Hepatic stellate cell (primary cell): ENCODE results near the gene RNF38.
"Not testable (repeated sequence)": the region's sequence is repeated elsewhere in the genome, so short reads cannot be mapped to it uniquely, and the experiment has no call there.

Source experiments
- DNase-seq: peaks from one replicate; pipeline ENCODE4 v3.0.0; 2011; ENCODE audit warnings: low spot score

The RNF38 gene

DNA sequence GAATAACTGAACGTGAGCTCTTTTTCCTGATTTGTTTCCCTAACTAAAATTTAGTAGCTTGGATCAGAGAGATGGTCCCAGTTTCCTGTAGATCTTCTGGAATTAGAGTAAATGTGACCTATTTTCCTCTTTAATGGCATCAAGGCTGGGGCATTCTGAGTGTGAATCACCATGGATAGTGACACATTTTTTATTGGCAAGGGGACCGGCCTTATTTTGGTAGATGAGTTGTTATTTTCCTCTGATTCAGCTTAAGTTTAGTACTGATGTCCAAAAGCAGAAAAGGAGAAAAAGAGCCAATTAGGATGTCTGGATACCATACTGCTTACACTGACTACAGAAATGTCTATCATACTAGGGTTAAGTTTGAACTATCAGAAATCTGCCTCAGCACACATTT is 68.1 kb downstream of the RNF38 start:
- no peak for DNase-seq

DNA sequence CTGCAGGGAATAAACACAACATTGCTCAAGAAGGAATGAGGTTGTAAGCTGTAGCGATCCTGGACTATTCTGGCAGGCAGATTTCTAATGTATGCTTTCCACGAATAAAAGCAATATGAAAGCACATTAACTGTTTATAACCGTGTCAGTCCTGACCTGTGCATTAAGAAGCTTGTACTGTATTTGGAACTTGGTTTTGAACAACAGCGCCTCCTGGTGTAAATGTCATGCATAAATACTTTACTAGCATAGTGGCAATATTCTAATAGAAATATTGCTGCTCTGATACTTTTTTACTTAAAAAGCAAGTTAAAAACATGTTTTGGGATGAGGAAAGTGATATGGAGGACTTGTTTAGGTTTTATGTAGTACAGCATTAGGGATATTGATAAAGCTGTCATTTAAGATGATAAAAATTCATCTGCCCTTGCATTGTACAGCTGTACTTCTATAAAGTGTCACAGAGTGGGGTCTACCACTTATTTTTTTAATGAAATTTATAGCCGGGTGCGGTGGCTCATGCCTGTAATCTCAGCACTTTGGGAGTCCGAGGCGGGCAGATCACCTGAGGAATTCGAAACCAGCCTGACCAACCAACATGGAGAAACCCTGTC is 71.2 kb downstream of the RNF38 start:
- peak; percentile 55 for DNase-seq

DNA sequence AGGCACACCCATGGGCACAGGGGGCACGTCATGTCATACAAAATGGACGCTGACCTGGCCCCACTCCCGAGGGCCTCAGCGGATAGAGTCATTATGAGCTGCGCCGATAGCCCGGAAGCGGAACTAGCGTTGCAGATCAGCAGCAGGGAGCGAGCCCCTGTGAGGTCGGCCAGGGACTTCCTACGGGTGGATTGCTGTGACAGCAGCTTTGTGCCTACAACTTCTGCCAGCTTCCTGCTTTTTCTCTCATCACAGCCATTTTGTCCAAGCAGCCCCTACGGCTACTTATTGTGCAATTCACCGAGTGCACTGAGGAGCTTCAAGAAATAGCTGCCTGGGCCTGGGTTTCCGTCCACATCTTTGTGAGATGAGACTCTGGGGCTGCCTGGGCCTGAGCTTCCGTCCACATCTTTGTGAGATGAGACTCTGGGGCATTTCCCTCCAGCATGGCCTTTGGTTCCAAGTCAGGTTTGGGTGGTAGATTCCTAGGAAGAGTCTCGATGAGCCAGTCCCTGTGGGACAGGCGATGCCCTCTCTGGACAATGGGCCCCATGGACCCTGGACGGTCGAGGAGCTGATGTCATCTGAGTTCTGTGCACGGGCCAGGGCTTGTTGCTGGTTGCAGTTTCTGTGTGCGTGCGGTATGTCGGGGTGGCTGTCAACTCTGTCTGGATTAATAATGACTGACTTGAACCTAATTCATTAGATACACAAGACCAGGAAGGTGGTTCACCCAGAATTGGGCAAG is 74.8 kb downstream of the RNF38 start:
- no peak for DNase-seq

DNA sequence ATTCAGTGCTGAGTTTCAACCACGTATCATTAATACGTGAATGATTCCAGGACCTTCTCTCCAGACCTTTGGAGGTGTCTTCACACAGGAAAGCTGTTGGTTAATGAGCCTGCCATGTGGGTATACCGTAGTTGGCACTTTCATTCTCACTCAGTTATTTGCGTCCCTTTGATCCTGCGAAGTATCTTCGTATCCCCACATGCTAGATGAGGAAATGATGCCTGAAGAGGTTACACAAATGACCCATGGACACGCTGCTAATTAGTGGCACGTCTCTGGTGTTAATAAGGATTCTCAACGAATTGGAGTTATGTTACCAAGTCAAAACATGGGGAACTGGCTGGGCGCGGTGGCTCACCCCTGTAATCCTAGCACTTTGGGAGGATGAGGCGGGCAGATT is 76.1 kb downstream of the RNF38 start:
- no peak for DNase-seq

DNA sequence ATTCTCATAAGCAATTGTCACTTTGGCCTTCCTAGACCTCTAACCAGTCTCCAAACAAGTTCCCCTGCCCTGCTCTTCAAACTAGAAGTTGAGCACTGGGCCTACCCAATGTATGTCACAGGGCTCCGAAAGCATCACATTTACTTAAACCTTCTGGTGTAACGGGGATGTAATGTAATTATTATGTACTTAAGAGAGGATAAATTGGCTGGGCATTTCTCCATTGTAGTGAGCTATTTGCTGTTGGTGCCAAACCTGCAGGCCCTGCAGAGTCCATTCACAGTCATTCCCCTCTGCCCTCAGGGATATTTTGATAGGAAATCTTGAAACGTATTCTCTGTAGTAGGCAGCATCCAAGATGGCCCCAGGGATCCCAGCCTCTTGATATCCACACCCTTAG is 77.6 kb downstream of the RNF38 start:
- DNase-seq, result no peak

DNA sequence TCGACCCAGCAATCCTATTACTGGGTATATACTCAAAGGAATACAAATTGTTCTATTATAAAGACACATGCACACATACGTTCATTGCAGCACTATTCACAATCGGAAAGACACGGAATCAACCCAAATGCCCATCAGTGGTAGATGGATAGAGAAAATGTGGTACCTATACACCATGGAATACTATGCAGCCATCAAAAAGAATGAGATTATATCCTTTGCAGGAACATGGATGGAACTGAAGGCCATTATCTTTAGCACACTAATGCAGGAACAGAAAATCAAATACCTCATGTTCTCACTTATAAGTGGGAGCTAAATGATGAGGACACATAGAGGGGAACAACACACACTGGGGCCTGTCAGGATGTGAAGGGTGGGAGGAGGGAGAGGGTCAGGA is 78.2 kb downstream of the RNF38 start:
- not testable (repeated sequence) for DNase-seq

DNA sequence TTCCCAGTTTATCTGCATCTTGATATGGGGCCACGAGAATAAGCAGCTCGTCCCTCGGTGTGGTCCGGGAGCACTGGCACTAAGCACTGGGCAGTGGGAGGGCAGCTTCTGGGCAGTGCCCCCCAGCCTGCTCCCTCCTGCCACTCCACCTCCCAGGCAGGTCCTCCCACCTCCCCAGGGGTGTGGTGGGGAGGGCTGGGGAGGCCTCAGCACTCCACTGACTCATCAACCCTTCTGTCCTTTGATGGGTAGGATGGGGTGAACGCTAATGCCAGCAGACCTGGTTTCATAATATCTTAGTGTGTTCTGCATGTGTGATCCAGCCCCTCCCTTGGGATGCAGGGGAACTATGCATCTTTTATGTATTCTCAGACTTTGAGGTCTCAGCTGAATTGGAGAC is 79.6 kb downstream of the RNF38 start:
- no peak for DNase-seq

DNA sequence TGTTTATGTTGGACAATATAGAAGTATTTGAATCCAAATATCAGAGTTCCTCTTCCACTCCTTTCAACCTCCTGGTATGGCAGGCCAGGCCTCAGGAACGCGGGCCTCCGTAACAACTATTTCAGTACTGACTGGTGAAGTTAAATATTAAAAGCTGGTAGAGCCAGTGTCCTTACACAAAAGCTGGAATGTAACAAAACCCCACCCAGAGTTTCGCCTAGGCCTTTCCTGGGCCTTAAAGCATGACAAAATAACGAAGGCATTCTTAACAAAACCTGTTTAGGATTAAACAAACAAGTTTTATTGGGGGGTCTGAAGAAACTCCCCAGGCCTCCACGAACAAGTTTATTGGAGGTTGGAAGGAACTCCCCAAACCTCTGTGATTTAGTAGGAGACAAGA is 80.3 kb downstream of the RNF38 start:
- DNase-seq, result no peak

DNA sequence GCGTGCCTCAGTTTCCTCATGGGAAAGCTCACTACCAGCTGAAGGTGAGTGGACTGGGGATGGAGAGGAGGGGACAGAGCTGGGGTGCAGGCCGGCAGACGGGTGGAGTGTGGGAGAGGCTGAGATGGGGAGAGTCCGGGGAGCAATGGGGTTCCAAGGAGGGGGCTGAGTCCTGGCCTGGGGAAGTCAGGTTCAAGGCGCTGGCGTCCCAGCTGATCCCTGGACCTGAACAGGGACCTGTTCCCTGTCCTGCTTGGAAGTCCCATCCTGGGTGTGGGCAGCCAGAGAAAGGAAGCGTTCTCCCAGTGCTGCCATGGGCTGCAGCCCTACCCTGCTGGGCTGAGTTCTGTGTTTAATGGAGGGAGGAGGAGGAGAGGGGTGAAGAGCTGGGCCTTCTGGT is 80.9 kb downstream of the RNF38 start:
- no peak for DNase-seq

DNA sequence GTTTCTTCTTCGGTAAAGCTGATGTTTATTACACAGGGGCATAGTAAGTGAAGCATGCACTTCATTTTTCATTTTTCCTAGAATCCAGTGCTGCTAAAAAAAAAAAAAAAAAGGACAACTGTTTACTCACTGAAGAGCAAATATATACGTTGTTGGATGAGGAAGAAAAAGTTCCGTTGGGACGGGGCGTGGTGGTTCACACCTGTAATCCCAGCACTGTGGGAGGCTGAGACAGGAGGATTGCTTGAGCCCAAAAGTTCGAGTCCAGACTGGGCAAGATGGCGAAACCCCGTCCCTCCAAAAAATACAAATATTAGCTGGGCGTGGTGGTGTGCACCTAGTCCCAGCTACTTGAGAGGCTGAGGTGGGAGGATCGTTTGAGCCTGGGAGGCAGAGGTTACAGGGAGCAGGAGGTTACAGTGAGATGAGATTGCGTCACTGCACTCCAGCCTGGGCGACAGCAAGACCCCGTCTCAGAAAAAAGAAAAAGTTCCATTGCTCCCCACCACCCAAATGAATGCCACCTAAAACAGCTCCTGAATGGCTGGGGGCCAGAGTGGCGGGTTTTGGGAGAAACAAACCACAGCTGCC is 81.8 kb downstream of the RNF38 start:
- DNase-seq, result no peak

DNA sequence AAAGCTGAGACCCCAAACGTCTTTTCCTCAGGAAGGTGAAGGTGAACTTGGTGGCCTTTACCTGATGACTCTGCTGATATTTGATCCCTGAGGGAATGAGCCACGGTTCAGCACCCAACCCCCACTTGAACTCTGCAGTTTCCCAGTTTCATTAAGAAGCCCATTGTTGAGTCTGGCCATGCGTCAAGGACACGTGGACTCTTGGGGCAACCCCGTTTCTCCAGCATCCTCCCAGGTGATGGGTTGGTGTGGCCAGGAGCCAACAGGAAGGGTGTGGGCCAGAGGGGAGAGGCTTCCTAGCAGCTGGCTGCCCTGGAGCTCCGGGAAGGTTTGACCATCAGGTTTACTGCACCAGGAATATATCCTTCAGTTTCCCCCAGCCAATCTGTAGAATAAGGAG is 82.3 kb downstream of the RNF38 start:
- no peak for DNase-seq

DNA sequence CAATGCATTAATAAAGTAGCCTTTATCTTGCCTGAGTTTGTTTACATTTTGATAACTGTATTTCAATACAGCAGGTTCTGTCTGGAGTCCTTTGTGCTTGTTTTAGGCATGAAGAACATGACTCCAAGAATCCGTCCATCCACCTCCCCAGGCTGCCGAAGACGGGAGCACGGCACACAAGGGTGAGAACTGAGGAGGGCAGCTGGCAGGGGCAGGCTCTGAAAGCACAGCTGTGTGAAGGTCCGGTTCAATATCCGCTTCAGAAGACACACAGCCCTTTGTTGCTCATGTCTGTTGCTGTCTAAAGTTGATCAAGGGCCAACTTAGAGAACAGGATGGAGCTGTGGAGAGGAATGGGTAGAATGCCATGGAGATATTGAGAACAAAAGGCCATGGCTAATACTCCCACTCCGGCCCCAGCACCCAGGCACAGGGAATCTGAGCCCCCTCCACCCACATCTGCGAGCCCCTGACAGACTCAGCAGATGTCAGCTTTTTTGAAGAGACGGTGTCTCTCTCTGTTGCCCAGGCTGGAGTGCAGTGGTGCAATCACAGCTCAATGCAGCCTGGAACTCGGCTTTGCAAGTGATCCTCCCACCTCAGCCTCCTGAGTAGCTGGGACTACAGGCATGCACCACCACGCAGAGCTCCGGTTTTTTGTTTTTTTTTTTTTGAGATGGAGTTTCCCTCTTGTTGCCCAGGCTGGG is 83.3 kb downstream of the RNF38 start:
- no peak for DNase-seq

DNA sequence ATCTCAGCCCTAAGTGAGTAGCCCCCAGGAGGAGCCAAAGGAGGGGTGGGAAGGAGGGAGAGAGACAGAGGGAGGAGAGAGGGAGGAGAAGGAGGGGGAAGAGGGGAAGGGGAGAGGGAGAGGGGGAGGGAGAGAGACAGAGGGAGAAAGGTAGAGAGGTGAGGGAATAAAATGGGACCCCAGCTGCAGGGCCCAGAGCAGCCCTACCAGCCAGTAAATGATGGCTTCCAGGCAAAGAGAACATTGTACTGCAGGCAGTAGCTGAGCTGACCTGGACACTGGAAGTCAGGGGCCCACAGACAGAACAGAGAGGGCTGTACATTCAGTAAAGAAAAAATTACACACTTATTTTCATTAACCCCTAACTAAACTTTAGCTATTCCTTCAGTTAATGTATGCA is 84.0 kb downstream of the RNF38 start:
- no peak for DNase-seq

DNA sequence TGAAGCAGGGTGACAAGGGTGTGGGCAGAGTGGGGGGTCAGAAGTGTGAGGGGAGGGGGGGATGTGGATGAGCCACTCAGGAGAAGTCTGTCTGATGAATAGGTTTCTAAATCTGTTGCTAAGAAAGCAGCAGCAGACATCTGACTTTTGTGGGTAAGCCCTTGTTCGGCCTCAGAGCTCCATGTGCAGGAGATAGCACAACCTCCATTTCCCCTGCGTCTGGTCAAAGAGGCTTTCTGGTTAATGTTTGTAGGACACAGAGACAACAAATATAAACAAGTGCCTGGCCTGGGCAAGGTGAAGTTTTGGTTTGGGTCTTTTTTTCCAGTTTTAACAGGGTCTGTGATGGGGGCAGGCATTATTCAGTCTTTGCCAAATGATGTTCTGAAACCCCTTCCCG is 84.8 kb downstream of the RNF38 start:
- DNase-seq, result no peak

DNA sequence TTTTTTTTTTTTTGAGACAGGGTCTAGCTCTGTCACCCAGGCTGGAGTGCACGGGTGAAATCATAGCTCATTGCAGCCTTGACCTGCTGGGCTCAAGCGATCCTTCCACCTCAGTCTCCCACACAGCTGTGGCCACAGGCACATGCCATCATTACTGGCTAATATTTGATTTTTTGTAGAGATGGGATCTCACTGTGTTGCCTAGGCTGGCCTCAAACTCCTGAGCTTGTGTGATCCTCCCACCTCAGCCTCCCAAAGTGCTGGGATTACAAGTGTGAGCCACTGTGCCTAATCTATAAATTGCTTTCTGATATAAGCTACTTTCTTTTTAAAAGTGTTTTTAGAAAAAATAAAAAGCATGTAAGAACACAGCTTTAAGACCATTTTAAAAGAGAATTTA is 85.3 kb downstream of the RNF38 start:
- no peak for DNase-seq

DNA sequence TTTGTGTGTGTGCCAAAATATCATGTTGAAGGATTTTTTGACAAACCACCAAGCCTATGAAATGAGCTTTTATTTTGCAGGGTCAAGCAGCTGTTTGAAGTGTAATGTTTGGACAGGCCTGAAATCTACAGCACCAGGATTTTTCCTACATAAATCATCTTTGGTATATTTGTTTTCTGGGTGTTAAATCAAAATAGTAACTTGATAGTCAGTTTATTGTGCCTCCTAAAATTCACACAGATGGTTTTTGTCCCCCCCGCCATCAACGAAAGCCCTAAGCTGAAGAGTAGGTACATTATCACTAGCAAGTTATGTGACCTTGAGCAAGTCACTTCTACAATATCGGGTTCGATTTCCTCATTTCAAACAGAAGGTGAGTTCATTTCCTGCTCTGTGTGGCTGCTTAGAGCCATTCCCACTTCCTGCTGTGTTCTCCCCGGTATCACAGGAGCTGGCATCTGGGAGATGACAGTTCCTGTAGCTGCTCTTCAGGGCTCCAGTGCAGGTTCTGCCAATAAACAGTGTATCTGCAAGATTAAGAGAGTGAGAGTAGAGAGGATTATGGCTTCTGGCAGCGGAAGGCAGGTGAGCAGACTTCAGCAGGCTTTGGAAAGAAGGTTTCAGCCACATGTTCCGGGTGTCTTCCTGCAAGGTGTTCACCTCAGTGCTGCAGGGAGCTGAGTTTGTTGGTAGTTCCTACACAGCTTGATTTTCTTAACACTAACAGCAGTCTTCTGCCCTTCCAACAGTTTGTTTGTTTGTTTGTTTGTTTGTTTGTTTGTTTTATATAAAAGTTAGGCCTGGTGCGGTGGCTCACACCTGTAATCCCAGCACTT is 93.4 kb downstream of the RNF38 start:
- no peak for DNase-seq

DNA sequence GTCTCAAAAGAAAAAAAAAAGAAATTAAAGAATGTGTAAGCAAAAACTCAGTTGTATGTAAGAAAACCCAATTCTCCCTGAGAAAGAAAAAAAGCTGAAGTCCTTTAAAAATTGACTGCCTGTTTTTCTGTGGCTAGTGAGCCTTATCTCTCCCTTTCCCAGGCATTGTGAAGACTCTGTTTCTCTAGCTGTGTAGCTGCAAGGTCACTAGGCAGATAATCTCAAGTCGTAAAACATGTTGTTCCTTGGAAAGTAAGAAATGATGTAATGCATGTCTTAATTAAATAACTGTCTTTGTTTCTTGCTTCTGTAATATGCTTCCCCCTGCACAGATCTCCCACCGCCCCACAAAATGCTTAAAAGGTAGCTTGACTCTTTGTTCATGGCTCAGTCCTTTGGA is 95.7 kb downstream of the RNF38 start:
- DNase-seq, result not testable (repeated sequence)

DNA sequence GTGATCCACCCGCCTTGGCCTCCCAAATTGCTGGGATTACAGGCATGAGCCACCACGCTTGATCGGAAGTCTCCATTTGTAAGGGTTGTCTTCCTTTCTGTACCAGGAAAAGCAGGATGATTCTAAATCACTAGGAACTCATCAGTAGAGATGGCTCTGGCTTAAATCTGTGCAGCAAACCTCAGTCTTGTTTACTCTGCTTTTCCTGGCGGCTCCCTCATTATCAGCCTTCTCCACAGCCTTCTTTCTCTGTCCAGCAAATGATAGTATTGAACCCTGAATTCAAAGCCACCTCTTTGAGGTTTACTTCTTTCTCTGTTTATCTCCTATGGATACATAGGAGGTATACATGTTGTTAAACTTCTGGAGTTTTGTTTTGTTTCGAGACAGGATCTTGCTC is 98.8 kb downstream of the RNF38 start:
- no peak for DNase-seq

DNA sequence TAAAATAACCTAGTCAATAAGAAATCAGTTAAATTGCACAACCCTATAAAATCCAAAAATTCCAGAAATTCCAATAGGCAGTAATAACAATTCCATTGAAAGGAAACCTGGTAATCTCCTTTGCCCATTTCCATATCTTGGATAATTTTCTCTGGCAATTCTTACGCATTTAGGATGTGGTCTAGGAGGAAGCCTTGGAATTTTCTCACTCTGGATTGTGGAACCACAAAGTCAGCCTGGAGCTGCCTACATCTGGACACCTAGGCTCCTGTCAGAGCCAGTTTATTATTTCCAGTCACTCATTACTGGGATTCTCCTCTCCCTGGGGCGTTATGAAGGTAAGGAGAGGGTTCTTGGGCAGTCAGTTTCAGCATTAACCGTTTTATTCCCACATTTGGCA is 101.5 kb downstream of the RNF38 start:
- DNase-seq, result peak; percentile 41

DNA sequence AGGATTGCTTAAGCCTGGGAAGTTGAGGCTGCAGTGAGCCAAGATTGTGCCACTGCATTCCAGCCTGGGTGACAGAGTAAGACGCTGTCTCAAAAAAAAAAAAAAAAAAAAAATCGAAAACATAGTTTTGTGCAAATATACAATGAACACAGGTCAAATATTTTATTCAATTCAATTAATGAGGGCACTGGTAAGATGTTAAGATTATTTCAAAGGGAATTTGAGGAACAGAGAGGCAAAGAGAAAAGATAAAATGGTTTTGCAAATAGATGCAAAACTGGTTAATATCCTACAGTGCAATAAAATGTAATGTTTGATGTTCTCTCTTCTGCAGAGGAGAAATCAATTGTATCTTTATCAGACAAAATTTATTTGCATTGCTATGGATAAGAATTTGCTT is 102.3 kb downstream of the RNF38 start:
- DNase-seq, result no peak

DNA sequence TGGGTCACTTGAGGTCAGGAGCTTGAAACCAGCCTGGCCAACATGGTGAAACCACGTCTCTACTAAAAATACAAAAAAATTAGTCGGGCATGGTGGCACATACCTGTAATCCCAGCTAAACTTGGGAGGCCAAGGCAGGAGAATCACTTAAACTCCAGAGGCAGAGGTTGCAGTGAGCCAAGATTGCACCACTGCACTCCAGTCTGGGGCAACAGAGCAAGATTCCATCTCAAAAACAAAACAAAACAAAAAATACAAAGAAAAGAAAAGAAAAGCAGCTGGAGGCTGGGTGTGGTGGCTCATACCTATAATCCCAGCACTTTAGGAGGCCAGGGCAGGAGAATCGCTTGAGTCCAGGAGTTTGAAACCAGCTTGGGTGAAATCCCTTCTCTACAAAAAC is 105.1 kb downstream of the RNF38 start:
- not testable (repeated sequence) for DNase-seq

DNA sequence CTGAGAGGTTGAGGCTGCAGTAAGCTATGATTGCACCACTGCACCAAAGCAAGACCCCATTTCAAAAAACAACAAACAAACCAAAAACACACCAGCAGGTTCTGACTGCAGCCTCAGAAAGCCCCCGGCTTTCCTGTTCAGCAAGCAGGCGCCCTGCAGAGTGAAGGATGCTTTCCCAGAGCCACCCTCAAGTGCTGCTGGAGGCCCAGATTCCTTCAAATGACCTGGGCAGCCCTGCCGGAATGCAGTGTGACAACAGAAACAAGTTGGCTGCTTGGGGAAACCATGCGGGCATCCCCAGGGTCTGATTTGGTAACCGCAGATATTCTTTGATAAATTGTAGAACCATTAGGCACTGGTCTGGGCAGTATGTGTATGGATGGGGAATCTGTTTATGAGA is 106.2 kb downstream of the RNF38 start:
- no peak for DNase-seq
